Neutrophil (primary cell): Measurements from ENCODE around the gene PDE4D.

Source experiments
- H3K27ac ChIP-seq: fragments of 200-600 bp; sonication (generic); 2 replicates; pipeline ENCODE4 v1.5.1; 2016; ENCODE audit warnings: mild to moderate bottlenecking, moderate library complexity
- H3K27me3 ChIP-seq: fragments of 200-600 bp; sonication (generic); 2 replicates; pipeline ENCODE4 v1.6.0; 2016; ENCODE audit warnings: mild to moderate bottlenecking
- H3K36me3 ChIP-seq: fragments of 200-600 bp; sonication (generic); 2 replicates; pipeline ENCODE4 v1.5.1; 2017
- H3K4me1 ChIP-seq, 2 experiments: fragments of 200-600 bp in 1 of 2; sonication (generic) in 1 of 2; 1 replicate in 1 of 2; 2 replicates in 1 of 2; pipeline versions ENCODE4 v1.5.1 to v1.6.1; 2013 to 2016; ENCODE audit warnings: low read depth in 1 of 2, low read length in 1 of 2, mild to moderate bottlenecking in 1 of 2, moderate library complexity in 1 of 2; ENCODE audit not compliant: control insufficient read depth in 1 of 2, insufficient read depth in 1 of 2
- H3K4me3 ChIP-seq, 2 experiments: fragments of 200-600 bp in 1 of 2; sonication (generic) in 1 of 2; 1 replicate in 1 of 2; 2 replicates in 1 of 2; pipeline ENCODE4 v1.5.1; 2013 to 2016; ENCODE audit warnings: low read depth in 1 of 2, low read length in 1 of 2, mild to moderate bottlenecking in 1 of 2, moderate library complexity in 1 of 2
- H3K9me3 ChIP-seq: fragments of 200-600 bp; sonication (generic); 2 replicates; pipeline ENCODE4 v1.5.1; 2016
- TF ChIP-seq, protein P1 (sequence below): fragments of 200-600 bp; sonication (generic); IDR thresholded peaks from 2 replicates; pipeline ENCODE4 v1.5.1; 2016; ENCODE audit warnings: antibody characterized with exemption

PDE4D gene

DNA sequence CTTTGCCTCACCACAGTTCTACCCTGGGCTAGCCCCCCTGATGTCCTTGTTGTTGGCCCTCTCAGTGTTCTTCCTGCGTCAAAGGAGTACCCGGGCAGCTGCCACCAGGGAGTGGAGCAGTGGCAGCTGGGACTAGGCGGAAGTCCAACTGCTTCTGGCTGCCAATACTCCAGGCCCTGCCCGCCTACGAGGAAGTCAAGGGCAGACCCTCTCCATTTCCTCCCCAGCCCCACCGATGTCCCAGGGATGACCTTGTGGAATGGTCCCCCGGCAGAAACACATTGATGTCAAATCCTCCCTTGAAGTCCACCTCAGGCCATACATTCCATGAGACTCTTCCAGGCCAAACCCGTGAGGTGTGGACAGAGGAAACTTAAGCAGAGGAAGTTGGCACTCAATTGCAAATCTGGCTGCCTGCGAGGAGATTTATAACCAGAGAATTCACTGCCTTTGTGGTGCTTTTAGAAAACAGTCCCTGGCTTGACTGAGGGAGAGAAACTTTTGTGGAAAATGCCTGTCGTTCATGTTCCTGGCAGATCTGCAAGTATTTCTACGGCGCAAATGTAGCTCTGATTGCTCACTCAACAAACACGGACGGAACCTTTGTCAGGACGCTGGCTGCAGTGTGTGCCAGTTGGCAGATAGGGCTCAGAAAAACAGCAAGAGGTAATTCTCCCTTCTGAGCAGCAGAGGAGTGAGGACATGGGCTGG is 970.9 kb downstream of the PDE4D start:
- no peak overlapping the region for H3K4me3 ChIP-seq
- peaks cover 14 to 17% of the 10 kb centered on the region in 2 experiments for H3K4me1 ChIP-seq
- TF ChIP-seq, protein P1, sequence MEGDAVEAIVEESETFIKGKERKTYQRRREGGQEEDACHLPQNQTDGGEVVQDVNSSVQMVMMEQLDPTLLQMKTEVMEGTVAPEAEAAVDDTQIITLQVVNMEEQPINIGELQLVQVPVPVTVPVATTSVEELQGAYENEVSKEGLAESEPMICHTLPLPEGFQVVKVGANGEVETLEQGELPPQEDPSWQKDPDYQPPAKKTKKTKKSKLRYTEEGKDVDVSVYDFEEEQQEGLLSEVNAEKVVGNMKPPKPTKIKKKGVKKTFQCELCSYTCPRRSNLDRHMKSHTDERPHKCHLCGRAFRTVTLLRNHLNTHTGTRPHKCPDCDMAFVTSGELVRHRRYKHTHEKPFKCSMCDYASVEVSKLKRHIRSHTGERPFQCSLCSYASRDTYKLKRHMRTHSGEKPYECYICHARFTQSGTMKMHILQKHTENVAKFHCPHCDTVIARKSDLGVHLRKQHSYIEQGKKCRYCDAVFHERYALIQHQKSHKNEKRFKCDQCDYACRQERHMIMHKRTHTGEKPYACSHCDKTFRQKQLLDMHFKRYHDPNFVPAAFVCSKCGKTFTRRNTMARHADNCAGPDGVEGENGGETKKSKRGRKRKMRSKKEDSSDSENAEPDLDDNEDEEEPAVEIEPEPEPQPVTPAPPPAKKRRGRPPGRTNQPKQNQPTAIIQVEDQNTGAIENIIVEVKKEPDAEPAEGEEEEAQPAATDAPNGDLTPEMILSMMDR = no peak
- H3K9me3 ChIP-seq = no peaks in the 10 kb centered on the region
- no peak overlapping the region for H3K27ac ChIP-seq
- no peaks in the 10 kb centered on the region for H3K27me3 ChIP-seq
- H3K36me3 ChIP-seq = no peaks in the 10 kb centered on the region

GRCh38 chr5:58921159-58921558 is 972.4 kb downstream of the PDE4D start:
- H3K4me3 ChIP-seq = no peak overlapping the region

DNA sequence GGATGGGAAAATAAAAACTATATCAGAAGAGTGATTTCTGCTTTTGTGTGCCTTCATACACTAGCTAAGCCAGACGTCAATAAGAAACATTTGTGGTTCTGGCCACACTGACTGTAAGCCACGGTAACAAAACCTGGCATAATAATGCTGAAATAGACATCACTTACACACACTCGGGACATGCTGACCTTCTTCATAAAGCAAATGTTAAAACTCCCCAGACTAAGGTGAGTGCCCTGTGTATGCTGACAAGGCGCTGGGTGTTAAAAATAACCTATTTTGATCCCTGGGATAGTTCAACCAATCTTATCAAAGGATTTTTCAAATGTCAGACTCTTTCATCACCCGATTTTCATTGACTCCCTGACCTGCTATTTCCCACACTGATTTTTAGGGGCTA is 973.7 kb downstream of the PDE4D start:
- Histone ChIP-seq H3K27ac (no peak overlapping the region), H3K27me3 (no peaks in the 10 kb centered on the region), H3K36me3 (no peaks in the 10 kb centered on the region), H3K4me1 (no peaks in the 10 kb centered on the region), H3K9me3 (no peaks in the 10 kb centered on the region), H3K4me3 (no peak overlapping the region)
- TF ChIP-seq, protein P1 = no peak

More at GRCh38 chr5:58921159-58921558, 972.4 kb downstream of the PDE4D start:
- Histone ChIP-seq H3K4me1 (peaks cover 2 to 3% of the 10 kb centered on the region in 2 experiments), H3K36me3 (no peaks in the 10 kb centered on the region), H3K27me3 (no peaks in the 10 kb centered on the region), H3K9me3 (no peaks in the 10 kb centered on the region), H3K27ac (no peak overlapping the region)
- TF ChIP-seq, protein P1 = no peak
